ENCODE data around the gene EMILIN1.
"Not testable (repeated sequence)": the region's sequence is repeated elsewhere in the genome, so short reads cannot be mapped to it uniquely, and the experiment has no call there.

EMILIN1 gene

DNA sequence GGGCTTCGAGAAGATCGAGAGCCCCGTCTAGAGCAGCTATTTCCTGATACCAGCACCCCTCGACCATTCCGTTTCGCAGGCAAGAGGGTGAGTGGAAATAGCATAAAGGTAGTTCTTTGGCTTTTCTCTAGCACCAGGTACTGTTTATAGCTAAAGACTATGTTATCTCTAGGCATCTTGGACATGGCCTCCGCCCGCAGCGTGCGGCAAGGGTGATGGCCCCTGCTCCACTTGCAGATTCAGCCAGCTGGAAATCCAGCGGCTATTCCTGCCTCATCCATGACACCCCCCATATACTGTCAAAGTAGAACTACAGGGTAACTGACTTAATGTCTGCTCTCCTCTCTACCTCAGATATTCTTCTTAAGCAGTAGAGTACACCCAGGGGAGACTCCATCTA is 23.7 kb upstream of the EMILIN1 start:
- no peak for DNase-seq

DNA sequence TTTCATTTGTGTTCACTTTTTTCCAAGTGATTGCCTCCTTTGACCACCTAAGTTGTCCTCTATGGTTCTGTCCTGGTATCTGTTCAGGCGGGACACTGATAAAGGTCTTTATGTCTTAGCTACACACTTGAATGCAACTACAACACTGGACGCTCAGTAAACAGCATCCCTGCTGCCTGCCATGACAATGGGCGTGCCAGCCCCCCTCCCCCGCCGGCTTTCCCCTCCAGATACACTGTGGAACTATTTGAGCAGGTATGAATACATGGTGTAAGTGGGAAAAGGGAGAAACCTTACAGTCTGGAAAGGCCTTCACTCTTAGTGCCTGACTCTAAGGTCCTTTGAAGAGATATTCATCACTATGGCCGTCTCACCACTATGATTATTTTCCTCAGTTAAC is 21.2 kb upstream of the EMILIN1 start:
- DNase-seq = no peak

DNA sequence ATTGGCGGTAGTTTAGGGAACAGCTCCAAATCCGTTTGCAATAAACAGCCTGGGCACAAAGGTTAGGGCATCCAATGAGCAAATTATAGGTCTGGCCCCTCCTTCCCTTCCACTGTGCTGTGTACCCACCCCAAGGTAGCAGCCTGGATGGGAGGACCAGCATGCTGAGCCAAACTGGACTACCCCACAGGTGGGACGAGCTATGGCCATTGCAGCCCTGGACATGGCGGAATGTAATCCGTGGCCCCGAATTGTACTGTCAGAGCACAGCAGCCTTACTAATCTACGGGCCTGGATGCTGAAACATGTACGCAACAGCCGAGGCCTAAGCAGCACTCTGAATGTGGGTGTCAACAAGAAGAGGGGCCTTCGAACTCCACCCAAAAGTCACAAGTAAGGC is 20.2 kb upstream of the EMILIN1 start:
- DNase-seq = no peak

DNA sequence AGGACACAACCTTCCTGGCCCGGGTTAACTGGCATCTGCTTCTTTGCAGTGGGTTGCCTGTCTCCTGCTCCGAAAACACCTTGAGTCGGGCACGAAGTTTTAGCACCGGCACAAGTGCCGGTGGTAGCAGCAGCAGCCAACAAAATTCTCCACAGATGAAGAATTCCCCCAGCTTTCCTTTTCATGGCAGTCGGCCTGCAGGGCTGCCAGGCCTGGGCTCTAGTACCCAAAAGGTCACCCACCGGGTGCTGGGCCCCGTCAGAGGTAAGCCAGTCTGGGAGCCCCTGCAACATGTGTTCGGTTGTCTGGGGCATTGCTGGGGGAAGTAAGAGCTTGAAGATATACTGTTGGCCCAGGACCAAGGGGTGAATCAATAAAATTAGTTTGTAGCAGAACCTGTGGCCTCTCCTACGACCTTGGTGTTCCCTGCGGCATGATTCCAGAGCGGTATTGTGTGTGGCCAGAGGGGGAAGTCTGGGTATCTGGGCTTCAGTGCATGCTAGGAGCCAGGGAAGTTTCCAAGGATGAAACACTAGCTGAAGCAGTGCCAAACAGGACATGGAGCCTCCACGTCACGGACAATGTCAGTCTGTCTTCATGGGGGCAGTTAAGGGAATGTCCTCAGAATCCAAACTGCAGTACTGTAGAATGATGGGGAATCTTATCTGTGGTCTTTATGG is 19.1 kb upstream of the EMILIN1 start:
- DNase-seq = no peak

DNA sequence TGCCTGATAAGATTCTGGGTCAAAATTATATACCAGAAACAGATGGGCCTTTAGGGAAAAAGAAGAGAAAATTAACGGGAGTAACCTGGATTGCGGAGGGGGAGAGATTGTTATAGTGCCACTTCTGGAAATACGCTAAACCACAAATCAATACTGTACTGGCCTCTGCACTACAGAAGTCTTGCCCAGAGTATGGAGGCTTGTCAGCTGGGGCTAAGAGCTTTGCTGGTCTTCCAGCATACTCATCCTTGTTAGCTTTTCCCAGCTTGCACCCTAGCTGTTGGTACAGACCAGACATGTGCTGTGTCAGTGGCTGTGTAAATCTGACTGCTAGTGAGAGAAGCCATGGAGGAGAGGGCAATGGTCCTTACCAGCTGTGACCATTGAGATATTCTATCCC is 18.1 kb upstream of the EMILIN1 start:
- DNase-seq = no peak

DNA sequence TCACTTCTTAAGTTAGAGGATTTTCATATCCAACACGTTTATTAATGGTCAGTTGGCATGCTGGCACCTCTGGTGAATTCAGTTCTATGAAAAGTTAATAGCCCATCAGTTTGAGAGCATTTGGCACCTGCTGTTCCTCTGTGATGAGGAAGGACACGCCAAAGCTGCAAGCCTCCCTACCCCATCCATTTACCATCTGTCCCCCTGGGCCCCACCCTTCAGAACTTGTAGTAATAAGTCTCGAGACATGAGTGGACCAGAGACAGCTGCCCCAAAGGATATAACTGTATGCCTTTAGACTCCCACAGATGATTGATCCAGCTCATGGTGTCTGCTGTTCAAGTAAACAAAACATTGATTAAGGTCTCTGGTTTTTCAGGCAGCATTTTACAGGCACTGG is 13.3 kb upstream of the EMILIN1 start:
- no peak for DNase-seq

DNA sequence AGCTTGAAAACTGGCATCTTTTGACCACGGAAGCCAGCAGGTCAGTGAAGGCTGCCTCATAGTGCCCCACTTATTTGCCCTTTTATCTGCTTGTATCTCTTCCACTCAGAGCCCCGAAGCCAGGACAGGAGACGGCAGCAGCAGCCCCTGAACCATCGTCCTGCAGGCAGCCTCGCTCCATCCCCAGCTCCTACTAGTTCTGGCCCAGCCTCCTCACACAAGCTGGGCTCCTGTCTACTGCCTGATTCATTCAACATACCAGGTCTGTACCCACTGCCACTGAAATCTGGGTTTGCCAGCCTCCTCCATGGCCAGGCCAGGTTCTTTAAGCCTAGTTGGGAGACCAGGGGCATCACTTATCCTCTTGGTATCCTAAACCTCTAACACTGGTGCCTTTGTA is 11.0 kb upstream of the EMILIN1 start:
- no peak for DNase-seq

DNA sequence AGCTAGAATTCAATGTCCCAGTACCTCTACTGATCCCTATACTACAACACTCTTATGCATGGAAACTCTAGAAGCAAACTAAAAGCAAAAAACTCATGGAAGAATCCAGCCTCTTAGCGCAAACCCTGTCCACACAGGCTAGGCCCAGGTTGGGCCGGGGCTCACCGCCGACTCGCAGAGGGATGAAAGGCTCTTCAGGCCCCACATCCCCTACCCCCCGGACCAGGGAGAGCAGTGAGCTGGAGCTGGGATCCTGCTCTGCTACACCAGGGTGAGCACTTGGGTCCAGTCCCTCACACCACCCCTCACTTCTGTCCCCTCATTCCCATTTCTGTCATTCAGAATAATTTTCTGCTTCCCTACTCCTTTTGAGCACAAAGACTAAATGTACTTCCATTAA is 9.0 kb upstream of the EMILIN1 start:
- DNase-seq = no peak

DNA sequence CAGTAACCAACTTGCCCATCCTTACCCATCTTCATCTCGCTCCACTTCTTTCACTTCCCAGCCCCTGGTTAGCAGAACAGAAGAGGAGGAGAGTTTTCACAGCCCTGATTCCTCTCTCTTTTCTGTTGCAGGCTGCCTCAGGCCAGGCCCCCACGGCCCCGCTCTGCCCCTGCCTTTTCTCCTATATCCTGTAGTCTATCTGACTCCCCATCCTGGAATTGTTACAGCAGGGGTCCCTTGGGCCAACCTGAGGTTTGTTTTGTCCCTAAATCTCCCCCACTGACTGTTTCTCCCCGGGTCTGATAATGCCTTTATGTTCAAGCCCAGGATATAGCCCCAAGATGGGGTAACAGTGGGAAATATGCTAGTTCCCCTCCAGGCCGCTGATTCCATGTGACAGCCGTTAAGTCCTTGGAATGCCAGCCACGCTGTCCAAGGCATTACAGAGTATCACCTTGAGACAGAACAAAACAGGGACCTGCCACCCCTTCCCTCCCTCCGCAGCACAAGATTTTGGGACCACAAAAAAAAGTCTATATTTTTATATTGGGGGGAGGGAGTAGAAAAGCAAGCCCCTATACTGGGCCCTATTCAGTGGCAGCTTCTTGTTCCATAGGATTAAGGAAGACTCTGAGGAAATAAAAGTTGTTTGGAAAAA is 8.3 kb upstream of the EMILIN1 start:
- no peak for DNase-seq

DNA sequence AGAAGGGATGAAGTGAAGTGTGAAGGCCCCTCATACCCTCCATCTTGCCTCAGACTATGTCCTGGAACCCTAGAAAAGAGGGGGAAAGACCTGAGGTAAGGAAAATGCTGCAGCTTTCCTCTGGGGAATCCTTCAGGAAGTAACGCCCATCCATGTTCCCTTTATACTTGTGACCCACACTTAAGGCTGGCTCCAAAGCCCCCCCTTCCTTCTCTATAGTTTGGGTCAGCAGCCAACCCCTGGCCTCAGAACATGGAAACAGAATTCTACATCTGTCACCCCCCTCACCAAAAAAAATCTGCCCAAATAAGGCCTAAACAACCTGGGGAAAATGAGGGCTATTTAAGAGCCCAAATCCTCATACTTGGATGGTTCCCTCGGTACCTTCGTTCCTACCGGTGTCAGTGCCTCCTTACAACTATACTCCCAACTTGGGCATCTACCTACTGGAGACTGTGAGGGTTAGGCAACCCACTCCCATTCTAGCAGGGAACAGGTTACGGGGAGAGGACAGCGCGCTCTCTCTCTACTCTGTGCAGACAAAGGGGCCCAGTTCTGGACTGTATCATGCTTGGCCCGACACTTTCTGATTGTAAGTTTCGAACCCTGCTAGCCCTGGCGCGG is 7.7 kb upstream of the EMILIN1 start:
- no peak for DNase-seq

DNA sequence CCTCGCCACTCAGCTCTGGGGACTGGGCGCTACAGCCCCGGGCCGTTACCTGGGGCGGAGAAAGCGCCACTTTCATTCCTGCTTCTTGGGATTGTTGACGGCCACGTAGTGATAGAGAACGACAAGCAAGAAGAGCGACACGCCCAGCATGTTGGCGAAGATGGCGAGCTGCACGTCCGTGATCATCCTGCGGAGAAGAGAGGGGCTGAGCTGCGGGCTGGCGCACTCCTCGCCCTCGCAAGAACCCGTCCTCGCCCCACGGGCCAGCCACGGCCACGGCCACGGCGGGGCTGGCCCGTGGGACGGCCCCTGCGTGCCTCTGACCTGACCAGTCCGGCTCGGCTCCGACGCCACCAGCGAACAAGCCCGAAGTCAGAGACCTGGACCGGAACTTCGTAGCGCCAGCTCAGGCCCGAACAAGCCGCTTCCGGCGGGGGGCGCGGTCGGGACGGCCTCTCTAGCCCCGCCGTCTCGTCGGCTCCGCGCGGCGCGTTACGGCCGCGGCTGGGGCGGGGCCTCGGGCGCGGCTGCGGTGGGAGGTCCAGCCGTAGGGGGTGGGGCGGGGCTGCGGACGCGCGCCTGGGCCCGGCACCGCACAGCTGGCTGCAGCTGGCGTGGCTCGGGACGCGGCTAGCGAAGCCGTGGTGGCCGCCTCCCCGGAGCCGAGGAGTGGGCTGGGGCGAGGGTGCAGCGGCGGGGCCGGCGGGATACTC is 7.0 kb upstream of the EMILIN1 start, which contains the start of gene OST4:
Gene OST4 (minus strand): TSS at position 378 of the 713 bp plus-strand sequence.
- peak; percentile 50 to 88 (median 74) for DNase-seq

DNA sequence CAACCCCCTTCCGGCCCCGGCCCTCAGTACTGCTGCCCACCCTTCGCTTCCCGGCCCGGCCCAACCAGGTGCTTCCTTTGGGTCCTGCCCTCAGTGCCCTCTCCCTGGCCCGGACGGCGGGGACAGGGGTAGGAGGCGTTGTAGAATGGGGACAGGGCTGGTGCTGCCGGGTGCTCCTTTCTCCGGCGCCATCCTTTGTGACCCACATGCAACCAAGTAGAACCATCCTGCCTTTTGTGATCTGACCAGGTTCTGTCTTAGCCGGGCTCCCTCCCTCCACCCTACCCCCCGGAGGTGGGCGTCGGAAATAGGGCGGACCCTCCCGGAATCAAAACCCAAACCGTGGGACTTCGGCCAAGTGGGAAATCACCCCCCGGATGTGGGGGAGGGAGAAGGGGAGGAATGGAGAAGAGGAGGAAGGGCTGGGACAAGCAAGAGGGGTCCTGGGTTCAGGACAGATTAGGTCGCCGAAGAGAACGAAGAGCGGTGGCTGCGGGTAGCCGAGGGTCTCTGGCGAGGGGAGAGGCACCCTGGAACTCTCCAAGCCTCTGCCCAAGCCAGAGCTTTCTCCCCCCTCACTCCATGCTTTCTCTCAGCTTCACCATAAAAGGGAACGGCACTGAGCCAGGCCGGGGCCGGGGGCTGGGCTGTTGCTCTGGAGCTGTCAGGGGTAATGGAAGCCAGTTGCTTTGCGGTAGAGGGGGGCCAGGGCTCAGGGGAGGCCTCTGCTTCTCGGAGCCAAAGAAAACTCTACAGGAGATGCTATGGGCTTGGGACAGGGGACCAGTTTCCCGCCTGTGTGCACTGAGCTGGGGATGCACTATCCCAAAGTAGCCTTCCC is 6.2 kb upstream of the EMILIN1 start:
- DNase-seq = peak in 1 of 4 experiments; percentile 31

DNA sequence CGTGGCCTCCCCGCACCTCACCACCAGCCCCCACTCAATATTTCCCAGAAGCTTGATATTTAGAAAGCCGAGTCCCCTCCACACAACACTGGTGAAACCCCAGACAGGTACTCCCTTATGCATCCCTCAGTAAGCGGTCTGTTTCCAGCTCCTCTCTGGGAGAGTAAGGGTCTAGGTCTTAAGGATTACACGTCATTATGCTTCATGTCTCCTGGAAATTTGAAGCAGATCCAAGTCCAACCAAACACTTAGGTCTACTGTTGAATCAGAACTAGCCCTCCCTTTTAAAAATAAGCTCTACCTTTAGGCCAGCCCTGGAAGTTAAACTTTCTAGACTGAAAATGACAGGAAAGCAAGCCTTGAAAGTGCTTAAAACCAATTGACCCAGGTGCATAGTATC is 5.5 kb upstream of the EMILIN1 start:
- no peak for DNase-seq

DNA sequence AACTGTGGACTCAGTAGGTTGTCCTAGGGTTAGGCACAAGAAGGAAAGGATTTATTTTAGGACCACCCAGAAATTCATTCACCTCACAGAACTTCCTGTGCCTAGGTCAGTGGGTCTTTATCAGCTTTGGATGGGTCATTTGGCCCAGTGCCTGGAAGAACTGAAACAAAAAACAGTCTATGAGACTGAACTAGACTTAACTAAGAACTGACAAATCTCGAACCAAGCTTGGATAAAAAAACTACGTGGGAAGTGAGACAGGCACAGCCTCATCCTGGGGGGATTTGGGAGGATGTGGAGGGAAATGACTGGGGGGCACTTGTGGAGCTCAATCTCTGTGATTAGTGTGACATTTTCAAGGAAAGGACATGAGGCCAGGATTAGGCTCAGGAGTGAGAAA is 4.6 kb upstream of the EMILIN1 start:
- DNase-seq = no peak

DNA sequence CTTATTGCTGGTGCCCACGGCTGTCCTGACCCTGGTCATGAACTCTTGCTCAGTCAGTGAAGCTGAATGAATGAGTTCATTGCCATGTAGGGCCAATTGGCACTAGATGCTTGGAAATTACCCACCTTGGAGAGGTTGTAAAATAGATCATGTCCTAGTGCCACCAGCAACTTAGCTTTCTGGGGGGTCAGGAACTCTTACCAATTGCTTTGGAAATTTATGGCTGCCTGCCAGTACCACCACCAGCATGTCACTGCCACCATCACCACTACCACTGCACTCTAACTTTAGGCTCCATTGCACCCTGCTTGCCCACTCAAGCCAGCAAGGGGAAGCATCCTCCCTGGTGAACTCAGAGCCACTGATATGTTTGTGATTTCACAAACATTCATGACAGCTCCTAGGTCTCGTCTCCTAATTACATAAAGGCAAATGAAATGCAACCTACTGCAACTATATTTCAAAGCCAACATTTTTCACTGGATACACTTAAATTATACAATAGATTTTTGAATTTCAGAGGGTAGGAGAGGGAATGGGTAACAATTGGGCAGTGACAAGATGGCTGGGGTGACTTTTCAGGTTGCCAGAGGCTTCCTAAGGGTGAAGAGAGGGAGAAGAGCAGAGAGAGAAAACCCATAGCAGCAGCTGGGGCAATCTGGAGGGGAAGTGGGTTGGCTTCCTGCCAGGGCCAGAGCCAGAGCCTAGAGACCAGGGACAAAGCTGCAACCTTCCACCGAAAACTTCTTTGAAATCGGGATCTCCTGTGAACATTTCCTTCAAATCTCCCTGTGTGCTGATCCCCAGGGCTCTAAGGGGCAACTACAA is 3.5 kb upstream of the EMILIN1 start:
- peak in 2 of 4 experiments; percentile 19 to 56 for DNase-seq

DNA sequence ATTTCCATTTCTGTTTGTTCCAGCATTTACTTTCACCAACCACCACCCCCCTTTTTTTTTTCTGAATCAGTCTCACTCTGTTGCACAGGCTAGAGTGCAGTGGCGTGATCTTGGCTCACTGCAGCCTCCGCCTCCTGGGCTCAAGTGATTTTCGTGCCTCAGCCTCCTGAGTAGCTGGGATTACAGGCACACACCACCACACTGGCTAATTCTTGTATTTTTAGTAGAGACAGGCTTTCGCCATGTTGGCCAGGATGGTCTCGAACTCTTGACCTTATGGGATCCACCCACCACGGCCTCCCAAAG is 2.9 kb upstream of the EMILIN1 start:
- not testable (repeated sequence) for DNase-seq

DNA sequence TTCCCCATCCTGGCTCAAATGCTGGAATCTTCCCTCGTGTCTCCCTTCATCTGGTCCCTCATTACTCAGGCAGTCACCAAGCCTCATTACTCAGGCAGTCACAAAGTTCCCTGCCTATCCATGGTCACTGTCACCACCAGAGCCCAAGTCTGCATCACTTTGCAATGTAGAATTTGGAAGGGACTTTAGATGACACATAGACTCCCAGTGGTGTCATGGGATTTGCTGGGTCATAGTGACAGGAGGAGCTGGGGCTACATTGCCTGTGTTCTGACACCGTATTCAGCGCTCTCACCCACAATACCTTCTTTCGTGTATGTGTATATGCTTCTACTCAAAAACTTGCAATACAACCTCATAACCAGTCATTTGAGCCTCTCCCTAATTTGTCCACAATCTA is 2.1 kb upstream of the EMILIN1 start:
- DNase-seq = no peak

DNA sequence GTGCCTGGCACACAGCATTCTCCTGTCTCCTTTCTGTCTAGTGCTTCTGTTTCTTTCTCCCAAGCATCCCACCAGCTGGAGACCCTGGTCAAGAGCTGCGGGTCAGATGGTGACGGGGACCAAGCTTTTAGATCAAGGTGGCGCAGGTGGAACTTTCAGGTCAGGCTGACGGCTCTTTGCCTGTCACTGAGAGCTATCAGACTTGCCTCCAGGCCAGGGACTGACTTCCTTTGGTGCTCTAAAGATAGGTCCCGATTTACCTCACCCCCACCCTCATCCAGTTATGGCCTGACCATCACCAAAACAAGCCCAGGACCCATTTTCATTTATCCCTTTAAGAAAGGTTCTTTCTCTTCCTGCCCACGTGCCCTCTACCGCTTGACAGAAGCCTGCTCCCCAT is 1.2 kb upstream of the EMILIN1 start:
- DNase-seq = no peak

DNA sequence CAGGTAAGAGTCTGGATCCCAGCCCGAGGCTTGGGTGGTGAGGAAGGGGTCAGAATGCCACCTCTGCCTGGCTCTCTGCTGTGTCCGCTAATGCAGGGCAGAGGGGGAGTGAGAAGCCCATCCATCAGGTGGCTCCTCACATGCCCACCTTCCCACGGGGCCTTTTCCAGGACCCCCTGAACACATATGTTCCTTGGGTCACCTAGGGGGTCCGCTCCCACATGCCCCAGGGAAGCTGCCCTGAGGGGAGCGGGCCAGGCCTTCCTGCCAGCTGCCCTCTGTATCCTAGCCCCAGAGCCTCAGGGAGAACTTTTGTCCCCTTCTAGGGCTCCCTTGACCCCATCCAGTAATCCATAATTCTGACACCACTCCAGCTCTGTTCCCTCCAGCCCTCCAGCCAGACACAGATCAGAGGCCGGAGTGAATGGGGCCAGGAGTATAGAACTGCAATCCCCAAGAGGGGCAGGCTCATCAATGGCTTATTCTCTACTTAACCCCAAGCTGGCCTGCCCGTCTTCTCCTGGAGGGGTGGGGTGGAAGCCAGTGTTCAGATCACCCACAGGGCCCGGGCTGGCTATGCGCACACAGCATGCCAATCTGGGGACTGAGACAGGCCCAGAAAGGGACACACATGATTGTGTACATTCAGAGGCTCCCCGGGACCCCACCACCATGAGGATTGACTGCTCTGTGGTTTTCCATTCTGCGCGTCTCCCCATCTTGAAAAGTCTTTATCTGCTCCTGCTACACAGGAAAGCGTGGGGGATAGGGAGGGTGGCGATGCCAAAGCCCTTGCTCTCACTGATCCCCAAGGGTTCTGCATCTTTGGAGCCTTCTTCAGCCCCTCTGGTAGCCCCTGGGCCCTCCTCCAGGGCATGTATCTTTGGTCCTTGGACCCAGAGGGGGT is 1.1 kb downstream of the EMILIN1 start:
- DNase-seq = no peak

DNA sequence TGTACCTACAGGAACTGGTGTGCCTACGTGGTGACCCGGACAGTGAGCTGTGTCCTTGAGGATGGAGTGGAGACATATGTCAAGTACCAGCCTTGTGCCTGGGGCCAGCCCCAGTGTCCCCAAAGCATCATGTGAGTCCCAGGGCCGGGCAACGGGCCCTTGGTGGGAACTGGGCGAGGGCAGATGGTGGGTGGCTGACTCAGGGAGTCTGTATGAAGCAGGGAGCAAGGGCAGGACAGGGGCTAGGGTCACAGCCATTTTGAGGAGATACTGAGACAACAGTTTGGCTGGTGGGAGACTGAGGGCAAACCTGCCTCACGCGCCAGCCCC is 1.7 kb downstream of the EMILIN1 start:
- no peak for DNase-seq

DNA sequence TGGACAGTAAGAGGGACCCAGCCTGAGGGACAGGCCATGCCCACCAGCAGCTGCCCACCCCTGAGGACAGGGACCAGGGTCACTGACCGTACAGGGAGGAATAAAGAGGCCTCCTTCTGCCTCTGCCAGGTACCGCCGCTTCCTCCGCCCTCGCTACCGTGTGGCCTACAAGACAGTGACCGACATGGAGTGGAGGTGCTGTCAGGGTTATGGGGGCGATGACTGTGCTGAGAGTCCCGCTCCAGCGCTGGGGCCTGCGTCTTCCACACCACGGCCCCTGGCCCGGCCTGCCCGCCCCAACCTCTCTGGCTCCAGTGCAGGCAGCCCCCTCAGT is 2.2 kb downstream of the EMILIN1 start:
- no peak for DNase-seq
